Subcutaneous adipose tissue (tissue), 4 donors: Measurements from ENCODE around the gene SCARF2. TPM values are rescaled to one million over a fixed set of nuclear protein-coding genes. Genes with fewer than 3 reads are reported as not detected.

ENCODE experiments used
- total RNA-seq, 4 donors: library from RNA; depleted of rRNA; stranded (reverse); fragments of >200 nt; gene quantifications; one replicate each; pipeline ENCODE4 v1.1.0, GENCODE V29; 2016
- TF ChIP-seq, protein P1 (sequence below): fragments of 450-650 bp; IDR thresholded peaks from one replicate; pipeline ENCODE4 v1.5.1; 2016; ENCODE audit warnings: low read depth, mild to moderate bottlenecking, control low read depth, antibody characterized with exemption, moderate library complexity

SCARF2 gene, protein sequence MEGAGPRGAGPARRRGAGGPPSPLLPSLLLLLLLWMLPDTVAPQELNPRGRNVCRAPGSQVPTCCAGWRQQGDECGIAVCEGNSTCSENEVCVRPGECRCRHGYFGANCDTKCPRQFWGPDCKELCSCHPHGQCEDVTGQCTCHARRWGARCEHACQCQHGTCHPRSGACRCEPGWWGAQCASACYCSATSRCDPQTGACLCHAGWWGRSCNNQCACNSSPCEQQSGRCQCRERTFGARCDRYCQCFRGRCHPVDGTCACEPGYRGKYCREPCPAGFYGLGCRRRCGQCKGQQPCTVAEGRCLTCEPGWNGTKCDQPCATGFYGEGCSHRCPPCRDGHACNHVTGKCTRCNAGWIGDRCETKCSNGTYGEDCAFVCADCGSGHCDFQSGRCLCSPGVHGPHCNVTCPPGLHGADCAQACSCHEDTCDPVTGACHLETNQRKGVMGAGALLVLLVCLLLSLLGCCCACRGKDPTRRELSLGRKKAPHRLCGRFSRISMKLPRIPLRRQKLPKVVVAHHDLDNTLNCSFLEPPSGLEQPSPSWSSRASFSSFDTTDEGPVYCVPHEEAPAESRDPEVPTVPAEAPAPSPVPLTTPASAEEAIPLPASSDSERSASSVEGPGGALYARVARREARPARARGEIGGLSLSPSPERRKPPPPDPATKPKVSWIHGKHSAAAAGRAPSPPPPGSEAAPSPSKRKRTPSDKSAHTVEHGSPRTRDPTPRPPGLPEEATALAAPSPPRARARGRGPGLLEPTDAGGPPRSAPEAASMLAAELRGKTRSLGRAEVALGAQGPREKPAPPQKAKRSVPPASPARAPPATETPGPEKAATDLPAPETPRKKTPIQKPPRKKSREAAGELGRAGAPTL
- total RNA-seq: 10 to 100 TPM in 2 of 4 donors, 1 to 10 TPM in 2; 2.8 to 15.4 (median 8.1) TPM

GRCh38 chr22:20437613-20438426 lies at the start of gene SCARF2:
TSS of gene SCARF2 (minus strand) at chr22:20437825. CDS start at chr22:20437754, 71 bp downstream.
- TF ChIP-seq, protein P1, sequence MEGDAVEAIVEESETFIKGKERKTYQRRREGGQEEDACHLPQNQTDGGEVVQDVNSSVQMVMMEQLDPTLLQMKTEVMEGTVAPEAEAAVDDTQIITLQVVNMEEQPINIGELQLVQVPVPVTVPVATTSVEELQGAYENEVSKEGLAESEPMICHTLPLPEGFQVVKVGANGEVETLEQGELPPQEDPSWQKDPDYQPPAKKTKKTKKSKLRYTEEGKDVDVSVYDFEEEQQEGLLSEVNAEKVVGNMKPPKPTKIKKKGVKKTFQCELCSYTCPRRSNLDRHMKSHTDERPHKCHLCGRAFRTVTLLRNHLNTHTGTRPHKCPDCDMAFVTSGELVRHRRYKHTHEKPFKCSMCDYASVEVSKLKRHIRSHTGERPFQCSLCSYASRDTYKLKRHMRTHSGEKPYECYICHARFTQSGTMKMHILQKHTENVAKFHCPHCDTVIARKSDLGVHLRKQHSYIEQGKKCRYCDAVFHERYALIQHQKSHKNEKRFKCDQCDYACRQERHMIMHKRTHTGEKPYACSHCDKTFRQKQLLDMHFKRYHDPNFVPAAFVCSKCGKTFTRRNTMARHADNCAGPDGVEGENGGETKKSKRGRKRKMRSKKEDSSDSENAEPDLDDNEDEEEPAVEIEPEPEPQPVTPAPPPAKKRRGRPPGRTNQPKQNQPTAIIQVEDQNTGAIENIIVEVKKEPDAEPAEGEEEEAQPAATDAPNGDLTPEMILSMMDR: no peak

- TF ChIP-seq, protein P1: no peak
Observed at GRCh38 chr22:20486229-20486628, 48.6 kb upstream of the SCARF2 start.

DNA sequence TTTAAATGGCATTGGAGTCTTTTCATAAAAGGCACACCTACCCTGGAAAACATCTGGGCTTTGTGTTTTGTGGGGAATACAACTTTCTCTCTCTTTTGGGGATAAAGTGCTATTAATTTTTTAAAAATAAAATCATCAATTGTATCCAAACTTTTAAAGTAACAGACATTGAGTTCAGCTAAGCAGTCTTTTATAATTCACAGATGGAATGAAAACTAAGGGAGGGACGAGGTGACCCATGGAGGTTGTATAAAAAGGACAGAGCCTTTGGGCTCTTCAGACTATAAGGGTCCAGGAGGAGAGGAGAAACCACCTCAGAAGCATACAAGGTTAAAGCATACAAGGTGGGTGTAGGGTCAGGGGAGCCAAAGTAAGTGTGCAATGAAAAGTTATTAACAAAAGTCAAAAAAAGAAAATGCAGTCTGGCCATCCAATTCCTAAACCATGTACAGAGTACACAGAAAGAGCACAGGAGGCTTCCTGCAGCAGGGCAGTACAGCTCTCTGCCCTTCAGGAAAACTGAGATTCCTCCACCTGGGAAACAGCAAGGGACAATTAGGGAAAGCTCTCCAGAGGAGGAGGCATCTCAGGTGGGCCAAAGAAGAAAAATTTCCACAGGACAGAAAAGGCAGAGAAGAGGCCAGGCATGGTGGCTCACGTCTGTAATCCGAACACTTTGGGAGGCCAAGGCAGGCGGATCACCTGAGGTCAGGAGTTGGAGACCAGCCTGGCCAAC lies 47.5 kb upstream of the SCARF2 start:
- TF ChIP-seq, protein P1: no peak

DNA sequence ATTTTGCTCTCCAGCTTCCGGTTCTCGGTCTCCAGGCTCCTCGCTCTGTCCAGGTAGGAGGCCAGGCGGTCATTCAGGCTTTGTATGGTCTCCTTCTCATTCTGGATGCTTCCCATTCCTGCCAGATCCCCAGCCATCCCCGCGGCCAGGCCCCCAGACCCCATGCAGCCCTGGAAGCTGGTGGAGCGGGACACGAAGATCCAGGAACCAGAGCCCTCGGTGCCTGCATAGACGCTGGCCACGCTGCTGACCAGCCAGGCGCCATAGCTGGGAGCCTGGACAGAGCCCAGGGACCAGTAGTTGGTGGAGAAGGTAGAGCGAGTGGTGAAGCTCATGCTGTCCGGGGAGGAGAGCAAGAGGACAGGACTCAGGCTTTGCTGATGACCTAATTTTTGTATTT lies 46.1 kb upstream of the SCARF2 start:
- TF ChIP-seq, protein P1: no peak

GRCh38 chr22:20479612-20480196 lies 42.1 kb upstream of the SCARF2 start:
- TF ChIP-seq, protein P1: no peak

DNA sequence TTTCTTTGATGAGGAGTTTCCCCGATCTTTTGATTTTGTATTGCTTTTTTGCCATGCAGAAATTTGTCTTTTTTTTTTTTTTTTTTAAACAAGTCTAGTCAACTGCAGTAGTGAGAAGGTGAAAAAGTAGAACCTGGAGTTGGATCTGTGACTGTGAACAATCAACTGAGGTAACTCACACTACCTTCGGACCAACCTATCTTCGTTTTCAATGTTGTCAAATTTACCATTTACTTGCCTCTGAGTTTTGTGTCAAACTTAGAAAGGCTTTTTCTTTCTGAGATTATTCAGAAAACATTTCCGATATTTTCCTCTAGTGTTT lies 37.5 kb upstream of the SCARF2 start:
- TF ChIP-seq, protein P1: no peak
